IPS DF 19.7 (cell line): Measurements from ENCODE around the gene MSI2.

Experiments used
- DNase-seq: peaks from one replicate; pipeline ENCODE4 v3.0.0-alpha.2; 2013; ENCODE audit warnings: low read depth, low spot score

Gene MSI2

GRCh38 chr17:57654040-57654775 is 397.9 kb downstream of the MSI2 start:
- DNase-seq, result no peak

DNA sequence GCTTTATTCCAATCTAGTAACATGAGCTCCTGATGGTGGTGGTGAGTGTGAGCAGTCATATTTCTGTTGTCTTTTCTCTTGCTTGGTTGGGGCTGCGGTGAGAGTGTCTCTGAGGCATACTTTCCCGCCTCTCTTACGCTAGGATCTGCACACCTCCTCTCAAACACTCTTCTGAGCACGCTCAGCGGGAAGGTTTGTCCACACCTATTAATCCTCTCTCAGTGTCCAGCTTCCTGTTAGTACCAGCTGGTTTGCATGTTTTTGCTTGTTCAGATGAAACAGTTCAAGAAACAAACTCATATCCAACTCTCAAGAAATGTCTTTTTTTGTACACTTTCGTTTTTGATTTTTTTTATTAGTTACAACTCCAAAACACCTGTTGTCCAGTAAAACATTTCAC is 399.2 kb downstream of the MSI2 start:
- no peak for DNase-seq

DNA sequence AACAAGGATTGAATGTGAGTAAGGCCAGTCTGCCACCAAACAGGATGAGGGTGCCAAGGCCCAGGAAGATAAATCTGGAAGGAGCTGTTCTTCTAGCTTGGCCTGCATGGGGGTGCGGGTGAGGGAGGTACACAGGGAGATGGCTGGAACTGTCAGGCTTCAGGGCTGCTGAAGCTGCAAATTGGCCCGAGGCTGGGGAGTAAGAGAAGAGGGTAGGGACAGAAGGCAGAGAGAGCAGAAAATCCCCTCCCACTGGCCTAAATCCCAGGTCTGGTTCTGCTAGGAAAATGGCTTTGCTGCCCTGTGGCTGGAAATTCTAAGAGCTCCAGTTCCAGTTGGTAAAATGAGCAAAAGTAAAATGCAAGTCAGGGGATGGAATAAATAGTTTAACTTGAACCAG is 400.9 kb downstream of the MSI2 start:
- no peak for DNase-seq

DNA sequence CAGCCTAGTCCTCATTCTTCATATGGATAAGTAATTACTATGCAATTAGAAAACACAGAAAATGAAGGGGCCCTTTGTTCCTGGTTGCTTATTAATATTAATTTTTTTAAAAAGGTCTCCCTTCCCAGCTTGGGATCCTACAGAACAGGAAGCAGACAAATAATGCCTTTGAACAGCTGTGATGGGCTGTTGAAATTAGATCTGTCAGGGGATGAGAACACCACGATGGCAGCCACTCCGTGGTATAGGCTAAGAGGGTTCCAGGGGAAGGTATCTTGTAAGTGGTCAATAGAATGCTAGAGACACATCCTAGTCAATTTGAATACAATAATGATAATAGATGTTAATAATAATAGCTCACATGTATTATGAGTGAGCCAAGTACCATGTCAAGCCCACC is 405.7 kb downstream of the MSI2 start:
- no peak for DNase-seq

DNA sequence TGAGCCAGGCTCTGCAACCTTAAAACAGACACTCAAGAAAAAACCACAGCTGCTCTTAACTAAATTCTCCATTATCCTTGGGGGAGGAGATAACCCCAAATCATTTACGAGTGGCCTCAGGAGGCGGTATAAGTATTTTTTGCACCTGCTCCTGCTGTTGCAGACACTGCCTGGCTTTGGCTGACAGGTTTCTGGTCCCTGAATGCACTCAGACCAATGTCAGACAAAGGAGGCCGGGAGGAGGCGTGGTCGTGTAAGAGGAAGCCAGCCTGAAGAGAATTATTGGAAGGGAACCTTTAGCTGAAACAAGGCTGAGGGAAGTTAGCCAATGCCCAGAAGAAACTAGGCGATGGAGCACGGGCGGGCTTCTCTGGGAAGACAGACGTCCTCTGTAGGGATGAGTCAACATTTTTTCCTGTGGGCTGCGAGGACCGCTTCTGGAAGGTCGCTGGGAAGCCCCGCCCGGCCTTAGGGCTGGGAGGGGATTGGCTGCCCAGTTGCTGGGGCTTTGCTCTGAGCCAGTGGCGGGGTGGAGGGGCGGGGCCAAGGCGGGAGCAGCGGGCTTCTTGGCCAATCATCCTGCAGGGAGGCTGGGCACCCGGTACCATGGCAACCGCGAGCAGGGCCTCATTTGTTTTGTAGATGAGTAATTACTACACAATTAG is 406.5 kb downstream of the MSI2 start:
- peak; percentile 72 for DNase-seq

- no peak for DNase-seq
Observed at GRCh38 chr17:57663326-57664070, 407.2 kb downstream of the MSI2 start.

- no peak for DNase-seq
Observed at GRCh38 chr17:57665128-57665527, 408.8 kb downstream of the MSI2 start.

DNA sequence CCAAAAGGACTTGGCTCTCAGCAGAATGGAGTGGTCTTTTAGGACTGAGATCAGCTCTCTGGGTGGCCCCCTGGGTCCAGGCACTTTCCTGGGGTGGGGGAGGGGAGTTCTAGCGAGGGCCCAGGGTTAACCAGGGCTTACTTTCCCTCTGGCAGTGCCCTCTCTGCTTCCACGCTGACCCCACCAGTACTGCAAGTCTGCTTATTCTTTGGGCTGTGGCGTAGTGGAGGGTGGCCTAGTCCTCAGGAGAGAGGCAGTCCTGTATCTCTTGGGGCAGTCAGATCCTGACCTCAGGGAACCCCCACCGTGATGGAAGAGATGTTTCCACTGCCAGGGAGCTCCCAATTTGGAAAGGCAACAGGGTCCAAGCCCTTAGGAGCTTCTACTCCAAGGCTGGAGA is 409.4 kb downstream of the MSI2 start:
- DNase-seq, result no peak

DNA sequence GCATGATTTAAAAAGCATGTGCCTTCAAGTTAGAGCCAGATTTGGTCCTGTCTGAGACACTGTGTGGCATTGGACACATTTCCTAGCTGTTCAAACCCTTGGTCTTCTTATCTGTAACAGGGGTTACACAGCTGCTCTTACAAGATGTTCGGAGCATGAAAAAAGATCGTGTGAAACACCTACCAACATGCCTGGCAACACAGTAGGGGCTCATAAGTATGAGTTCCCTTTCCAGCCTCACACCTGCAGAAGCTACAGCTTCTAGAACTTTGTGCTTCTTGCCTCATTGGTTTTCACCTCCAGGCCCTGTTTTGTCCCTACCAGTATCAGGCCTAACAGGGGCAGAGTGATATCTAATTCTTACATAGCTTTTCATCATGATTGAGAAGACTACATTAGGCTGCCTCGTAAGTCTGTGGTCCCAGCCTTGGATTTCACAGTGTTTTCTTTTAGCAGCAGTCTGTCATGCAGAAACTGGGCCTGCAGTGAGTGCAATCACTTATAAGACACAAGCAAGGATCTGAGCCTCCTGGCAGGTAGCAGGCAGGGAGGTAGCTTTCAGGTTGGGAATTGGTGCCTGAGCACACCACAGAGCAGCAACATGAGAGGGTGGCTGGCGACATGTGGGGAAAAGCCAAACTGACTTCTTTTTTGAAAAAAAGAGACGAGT is 410.0 kb downstream of the MSI2 start:
- no peak for DNase-seq

- DNase-seq, result no peak
Observed at GRCh38 chr17:57666946-57667345, 410.6 kb downstream of the MSI2 start.

DNA sequence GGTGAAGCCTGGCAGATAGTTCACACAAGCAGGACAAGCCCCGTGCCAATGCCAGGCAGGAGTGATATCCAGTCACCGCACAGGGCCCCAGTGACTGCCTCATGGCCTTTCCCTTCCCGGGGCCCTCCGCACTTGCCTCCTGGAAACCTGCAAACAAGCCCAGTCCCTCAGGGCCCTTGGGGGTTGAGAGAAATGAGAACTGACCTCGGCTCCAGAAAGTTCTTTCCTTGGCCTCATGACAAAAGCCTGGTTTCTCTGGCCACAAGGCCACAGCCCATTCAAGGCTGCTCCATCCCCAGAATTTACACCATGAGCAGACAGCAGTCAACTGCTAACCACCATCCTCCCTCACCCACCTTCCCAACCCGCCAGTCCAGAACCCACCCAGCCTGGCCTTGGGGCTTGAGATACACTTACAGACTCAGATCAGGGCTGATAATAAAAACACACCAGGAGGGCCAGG is 411.2 kb downstream of the MSI2 start:
- no peak for DNase-seq

DNA sequence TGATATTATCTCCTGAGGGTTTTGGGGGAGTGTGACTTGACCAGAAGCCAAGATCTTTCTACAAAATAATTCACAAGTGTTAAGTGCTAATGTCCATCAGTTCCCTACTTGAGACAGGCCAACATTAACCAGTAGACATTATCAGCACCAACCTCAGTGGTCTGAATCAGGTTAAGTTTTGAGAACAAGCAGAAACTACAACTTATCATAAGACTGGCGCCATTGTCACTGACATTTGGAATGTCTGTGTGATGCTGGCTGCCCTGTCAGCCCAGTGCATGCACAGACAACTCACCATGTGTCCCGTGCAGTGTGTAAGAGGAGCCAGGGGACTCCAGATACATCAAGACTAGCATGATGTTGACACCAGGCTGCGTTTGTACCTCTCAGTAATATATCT is 412.0 kb downstream of the MSI2 start:
- DNase-seq, result no peak

GRCh38 chr17:57669671-57670529 is 413.6 kb downstream of the MSI2 start:
- DNase-seq, result no peak

- no peak for DNase-seq
Observed at GRCh38 chr17:57670769-57671569, 414.6 kb downstream of the MSI2 start.

DNA sequence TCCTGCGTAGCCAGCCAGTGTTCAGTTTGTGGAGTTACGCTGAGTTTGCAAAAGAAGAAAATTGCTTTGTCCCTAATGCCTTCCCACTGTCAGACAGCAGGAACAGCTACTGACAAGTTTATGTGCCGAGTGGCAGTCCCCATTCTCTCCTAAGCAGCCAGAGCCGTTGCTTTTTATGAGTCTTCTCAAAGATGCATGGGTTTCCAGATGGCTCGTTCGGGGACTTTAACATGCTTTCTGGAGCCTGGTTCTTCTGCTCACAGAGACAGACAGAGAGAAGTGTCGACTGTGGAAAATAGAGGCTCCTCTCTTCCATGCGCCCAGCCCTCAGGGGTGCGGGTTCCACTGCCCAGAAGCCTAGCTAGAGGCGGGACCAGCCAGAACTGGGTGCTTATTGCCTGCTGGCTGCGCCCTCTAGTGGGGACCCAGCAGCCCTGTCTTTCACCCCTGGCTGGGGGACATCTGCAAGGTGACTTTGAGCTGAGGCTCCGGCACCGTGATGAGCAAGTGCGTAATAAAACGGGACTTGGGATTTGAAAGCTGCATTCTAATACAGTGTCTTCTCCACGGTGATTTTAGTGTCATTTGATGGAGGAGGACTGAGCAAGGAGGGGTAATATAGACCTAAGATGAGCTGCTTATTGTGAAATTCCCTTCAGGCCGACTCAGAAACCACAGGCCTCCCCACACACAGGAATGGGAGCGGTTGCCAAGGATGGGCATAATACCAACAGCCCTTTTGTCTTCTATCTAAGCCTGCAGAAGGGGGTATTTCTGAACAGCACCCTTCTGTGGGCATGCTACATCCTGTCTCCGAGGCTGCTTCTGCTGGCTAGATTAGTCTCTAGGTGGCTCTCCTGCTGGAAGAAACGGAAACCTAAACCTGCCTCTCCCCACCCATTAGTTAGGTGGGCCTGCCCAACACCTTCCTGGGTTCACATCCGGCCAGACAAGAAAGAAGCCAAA is 415.6 kb downstream of the MSI2 start:
- DNase-seq, result peak; percentile 64

GRCh38 chr17:57672971-57673370 is 416.6 kb downstream of the MSI2 start:
- no peak for DNase-seq

DNA sequence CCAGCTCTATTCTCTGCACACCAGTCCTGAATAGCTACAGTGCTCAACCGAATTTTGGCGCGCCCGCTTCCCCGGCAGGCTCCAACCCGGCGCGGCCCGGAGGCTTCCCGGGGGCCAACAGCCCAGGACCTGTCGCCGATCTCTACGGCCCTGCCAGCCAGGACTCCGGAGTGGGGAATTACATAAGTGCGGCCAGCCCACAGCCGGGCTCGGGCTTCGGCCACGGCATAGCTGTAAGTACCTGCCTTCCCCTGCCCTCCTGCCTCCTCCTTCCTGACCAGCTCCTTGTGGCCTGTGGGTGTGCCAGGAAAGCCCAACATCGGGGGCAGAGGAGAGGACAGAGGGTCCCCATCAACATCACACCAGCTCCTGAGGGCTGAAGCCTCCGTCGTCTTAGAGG is 418.6 kb downstream of the MSI2 start:
- DNase-seq, result no peak

DNA sequence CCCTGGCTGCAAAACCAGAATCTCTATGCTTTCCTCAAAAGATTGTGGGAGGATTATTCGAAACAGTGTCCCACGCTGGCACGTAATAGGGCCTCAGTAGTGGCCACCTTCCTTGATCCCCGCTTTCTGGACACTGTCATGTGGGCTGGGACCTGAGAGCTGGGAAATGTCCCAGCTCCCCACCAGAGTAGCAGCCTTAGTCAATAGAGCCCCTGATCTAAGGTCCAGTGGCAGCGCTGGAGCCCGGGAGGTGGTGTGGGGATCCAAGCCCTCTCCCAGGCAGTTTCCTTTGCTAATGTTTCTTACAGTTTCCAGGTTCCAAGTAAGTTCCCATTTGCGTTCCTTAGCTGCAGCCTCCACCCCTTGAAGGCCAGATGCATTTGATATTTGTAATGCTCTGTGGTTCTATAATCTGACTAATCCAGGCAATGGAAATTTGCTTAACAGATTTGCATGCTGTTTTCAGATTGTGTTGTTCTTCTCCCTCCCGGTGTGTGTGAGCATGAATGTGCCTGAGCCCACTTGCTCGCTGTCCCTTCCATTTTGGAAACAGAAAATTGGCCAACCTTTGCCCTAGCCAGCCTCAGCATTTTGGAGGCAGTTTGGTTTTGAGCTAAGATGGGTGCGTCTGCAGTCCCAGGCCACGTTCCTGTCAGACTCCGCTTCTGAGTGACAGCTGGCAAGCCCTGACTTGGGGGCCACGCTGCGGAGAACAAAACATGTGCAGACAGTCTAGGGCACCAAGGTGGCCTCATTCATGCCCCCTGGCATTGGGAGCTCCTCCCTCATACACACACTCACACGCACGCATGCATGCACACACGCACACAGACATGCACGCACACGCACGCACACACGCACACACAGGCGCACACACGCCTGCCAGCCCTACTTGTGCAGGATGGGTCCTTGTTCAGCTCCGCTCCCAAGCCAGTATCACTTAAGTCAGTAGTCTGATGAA is 419.4 kb downstream of the MSI2 start:
- DNase-seq, result no peak
